KOPT-K1 (cell line): ENCODE measurements around the gene RIPOR3.
"Not testable (repeated sequence)": the region's sequence is repeated elsewhere in the genome, so short reads cannot be mapped to it uniquely, and the experiment has no call there.

Experiments used
- H3K27ac ChIP-seq: fragments of 200-600 bp; sonication (generic); 2 replicates; pipeline ENCODE4 v1.5.1; 2016; ENCODE audit warnings: antibody characterized with exemption, mild to moderate bottlenecking, low read depth, low read length; ENCODE audit not compliant: poor library complexity, severe bottlenecking
- H3K36me3 ChIP-seq: fragments of 200-600 bp; sonication (generic); 2 replicates; pipeline ENCODE4 v1.5.1; 2017; ENCODE audit warnings: antibody characterized with exemption, mild to moderate bottlenecking, low read length, moderate library complexity; ENCODE audit not compliant: insufficient read depth
- H3K9me3 ChIP-seq: fragments of 200-600 bp; sonication (generic); 2 replicates; pipeline ENCODE4 v1.5.1; 2017; ENCODE audit warnings: antibody characterized with exemption, low read length, mild to moderate bottlenecking; ENCODE audit not compliant: insufficient read depth, poor library complexity, severe bottlenecking

The RIPOR3 gene

DNA sequence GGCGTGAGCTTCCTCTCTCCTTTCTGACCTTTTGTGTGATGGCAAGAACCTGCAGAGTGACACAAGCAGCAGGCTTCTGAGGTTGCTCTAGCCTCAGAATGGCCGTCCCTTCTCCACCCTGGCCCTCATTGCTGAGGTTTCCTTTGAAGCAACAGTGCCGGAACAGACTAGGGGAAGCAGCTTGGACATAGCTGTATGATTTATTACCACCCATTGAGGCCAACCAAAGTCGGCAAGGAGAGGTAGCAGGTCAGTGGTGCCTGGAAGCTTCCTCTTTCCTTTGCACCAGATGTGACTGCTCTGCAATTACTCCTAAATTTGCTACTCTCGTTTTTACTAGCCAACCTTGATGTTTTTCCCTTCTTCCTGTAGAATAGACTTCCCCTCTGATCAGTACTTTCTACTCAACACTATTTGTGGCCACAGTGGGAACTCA lies 149.7 kb downstream of the RIPOR3 start:
- H3K27ac ChIP-seq, result no peak overlapping the region
- H3K36me3 ChIP-seq, result no peaks in the 10 kb centered on the region
- H3K9me3 ChIP-seq, result no peaks in the 10 kb centered on the region

DNA sequence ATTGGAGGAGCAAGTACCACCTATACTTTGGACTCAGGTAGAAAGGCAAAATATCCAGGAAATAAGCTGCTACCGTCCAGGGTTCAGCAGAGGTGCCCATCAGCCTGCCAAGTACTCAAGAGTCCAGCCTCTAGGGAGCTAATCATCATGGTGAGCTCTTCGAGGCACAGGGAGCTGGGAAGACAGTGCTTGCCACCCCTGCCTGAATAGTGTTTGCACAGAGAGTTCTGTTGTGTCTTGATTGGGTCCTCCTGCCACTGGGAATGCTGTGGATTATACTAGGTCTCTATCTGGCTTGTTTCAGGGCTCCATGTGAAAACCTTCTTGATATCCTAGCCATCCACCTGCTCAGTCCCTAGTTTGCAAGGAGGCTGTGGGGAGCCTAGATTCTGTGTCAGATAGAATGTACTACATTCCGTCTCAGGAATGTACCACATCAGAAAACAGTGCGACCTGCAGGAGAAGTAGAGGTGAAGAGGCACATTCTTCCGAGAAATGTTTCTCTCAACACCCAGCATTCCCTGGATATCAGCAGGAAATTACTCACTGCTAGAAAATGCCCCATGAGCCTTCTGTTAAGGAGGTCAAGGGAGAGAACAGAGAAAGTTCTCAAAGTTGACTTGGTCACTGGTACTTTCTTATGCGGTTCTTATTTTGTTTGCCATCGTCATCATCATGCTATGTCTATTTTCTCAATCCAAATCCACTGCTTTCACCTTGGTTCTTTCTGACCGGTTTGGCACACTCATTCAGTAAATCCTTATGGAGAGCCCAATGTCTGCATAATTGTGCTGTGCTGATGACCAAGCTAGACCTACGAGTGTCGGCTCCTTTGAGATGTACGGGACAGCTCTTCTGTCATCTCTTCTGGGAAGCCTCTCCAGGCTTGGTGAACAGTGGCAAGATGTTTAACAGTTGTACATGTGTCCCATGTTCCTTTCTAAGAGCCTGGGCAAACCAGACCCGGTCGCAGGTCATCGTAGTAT lies 150.4 kb downstream of the RIPOR3 start:
- Histone ChIP-seq H3K36me3 (no peaks in the 10 kb centered on the region), H3K27ac (no peak overlapping the region), H3K9me3 (no peaks in the 10 kb centered on the region)

DNA sequence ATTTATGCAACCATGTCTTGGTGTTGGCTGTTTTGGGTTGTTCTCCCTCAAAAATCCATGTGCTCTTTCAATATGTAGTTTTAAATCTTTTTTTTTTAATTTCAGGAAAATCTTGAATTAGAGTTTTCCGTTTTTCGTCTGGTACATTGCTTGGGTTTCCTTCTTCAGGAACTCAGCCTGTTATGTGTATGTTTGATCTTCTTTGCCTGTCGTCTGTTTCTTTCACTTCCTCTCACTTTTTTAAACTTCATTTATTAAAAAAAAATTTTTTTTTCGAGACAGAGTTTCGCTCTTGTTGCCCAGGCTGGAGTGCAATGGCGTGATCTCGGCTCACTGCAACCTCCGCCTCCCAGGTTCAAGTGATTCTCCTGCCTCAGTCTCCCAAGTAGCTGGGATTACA lies 151.5 kb downstream of the RIPOR3 start:
- not testable (repeated sequence) for H3K9me3 ChIP-seq, H3K27ac ChIP-seq, H3K36me3 ChIP-seq

DNA sequence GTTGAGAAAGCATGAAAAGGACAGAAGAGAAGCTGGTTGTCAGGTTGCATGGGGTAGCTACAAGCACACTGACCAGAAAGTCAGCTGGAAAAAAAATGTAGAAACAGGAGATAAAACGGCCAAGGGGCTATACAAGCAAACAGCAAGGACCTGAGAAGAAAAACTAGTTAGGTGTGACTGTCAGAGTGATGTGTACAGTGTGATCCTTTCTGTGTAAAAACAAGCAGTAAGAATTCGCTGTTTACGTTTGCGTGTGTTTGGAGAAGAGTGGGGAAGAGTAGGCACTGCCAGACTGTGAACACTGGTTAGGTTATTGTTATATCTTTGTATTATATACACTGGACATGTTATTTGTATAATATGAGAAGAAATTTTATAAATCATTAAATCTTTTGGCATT lies 153.1 kb downstream of the RIPOR3 start:
- Histone ChIP-seq H3K9me3 (no peaks in the 10 kb centered on the region), H3K27ac (no peak overlapping the region), H3K36me3 (no peaks in the 10 kb centered on the region)

DNA sequence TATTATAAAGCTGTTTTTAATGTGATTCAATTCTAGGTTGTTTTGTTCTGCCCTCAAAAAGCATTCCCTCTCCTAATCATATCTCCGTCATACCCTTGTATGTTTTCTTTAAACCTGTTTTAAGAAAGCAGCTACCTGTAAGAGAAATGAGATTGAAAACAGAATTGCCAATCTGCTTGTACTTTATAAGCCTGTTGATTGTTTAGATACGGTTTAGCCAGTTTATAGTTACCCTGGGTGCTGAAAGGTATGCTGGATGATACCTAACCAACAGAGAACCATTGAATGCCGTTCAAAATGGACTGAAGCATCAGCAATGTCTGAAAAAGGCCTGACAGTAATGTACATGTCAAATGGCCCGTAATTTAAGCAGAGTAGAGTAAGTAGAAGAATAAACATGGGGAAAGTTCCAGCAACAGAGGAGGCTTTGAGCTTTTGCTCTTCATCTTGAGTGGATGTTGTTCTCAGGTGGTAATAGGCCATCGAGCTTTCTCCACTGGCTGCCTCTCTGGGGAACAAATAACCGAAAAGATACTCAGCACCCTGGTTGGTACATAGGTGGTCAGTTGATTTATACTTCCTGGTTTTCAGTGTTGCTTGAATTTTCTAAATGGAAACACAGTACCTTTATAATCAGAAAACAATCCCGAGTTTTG lies 153.7 kb downstream of the RIPOR3 start:
- Histone ChIP-seq H3K36me3 (no peaks in the 10 kb centered on the region), H3K27ac (no peak overlapping the region), H3K9me3 (no peaks in the 10 kb centered on the region)

DNA sequence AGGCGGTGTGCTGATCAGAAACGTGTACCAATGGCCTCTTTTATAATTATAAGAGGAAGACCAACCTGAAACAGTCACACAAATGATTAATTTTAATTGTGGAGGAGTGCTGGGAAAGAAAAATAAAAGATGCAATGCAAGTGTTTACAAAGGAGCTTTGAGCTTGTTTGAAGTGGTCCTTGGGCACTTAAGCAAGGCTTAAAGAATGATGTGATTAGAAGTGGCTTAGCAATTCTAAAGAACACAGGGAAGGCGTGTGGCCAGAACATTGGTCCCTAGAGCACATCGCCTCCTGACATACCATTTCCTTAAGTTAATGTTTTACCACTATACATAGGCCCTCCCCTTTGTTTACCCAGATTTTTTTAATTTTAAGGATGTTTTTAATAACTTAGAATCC lies 155.0 kb downstream of the RIPOR3 start:
- Histone ChIP-seq H3K27ac (no peak overlapping the region), H3K36me3 (no peaks in the 10 kb centered on the region)

More for the DNA sequence above, 155.0 kb downstream of the RIPOR3 start:
- no peaks in the 10 kb centered on the region for H3K9me3 ChIP-seq
